Measurements from ENCODE around the gene OSM. TPM values are rescaled to one million over a fixed set of nuclear protein-coding genes. Genes with fewer than 3 reads are reported as not detected.

Gene OSM
- total RNA-seq, 1 experiment from 2014 or later: not detected

DNA sequence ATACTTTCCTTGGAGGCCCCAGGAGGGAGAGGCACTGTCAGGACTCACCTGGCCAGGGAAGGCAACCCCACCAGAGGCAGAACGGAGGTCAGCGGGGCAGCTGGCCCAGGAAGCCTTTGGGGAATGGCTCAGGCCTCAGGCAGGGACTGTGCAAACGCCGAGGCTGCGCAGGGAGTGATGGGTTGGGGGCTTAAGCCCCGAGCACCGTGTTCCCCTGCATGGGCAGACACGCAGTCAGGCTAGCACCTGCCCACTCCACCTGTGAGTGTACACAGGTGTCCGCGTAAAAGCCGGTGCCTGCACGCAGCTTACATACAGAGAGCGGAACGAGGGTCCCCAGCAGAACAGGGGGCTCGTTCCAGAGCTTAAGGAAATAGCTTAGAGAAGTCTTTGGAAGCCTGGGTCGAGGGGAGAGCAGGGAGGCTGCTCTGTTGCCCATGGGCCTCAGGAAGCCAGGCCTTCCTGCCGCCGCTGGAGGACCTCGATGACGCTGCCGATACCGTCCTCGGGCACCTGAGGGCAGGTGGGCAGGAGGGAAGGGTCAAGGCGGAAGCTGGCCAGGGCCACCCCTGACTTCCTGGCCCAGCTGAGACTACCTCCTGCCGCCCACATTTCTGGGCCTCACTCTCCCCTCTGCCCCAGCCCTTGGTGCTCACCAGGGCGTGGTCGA is 18.7 kb upstream of the OSM start:
- DNase-seq (ENCODE audit: low spot score): no peak

DNA sequence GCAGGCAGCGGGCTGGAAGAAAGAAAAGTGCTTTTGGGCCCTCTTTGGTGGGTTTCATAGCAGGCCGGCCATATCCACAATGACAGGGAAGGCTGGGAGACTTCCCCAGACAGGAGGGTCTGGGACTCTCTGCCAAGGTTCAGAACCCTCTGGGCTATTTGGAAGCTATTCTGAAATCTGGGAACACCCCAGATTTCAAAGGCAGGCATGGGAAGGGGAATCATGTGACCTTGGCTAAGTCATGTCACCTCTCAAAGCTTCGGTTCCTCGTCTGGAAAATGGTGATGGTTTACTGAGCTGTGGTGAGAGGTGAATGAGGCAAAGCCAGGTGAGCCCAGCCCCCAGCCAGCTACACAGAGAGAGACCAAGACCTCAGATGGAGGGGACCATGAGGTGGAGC is 18.0 kb upstream of the OSM start:
- no peak for DNase-seq (ENCODE audit: low spot score)

GRCh38 chr22:30284172-30284571 is 17.5 kb upstream of the OSM start:
- DNase-seq (ENCODE audit: low spot score): no peak

GRCh38 chr22:30283342-30283741 is 16.7 kb upstream of the OSM start:
- DNase-seq (ENCODE audit: low spot score): no peak

DNA sequence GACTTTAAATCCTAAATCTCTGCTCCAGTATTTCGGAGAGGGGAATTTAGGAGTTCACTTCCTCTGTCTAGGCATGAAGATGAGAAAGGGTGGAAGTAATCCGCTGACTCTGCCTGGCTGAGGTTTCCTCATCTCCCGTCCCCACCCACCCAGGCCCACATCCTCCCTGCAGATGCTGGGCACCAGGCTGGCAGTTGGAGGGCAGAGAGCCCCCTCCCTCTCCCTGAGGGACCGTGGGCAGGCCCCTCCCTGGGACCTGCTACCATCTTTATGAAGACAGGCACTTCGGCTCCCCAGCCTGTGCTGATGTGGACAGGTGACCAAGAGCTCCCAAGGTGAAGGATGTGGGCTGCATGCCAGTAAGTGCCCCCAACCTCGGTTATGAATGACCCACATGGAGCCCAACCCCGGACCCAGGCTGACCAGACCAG is 16.0 kb upstream of the OSM start:
- no peak for DNase-seq (ENCODE audit: low spot score)

- no peak for DNase-seq (ENCODE audit: low spot score)
Observed at GRCh38 chr22:30280505-30280904, 13.9 kb upstream of the OSM start.

DNA sequence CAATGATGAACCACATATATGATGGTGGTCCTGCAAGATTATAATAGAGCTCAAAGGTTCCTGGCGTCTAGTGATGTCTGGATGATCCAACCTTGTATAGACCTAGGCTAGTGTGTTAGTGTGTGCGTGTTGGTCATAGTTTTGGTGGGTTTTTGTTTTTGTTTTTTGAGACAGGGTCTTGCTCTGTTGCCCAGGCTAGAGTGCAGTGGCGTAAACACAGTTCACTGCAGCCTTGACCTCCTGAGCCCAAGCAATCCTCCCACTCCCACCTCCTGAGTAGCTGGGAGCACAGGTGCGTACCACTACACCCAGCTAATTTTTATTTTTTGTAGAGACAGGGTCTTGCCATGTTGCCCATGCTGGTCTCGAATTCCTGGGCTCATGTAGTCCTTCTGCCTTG is 13.3 kb upstream of the OSM start:
- DNase-seq (ENCODE audit: low spot score): no peak

GRCh38 chr22:30279046-30279788 is 12.6 kb upstream of the OSM start:
- peak; percentile 31 for DNase-seq (ENCODE audit: low spot score)

- DNase-seq (ENCODE audit: low spot score): peak; percentile 47
Observed at GRCh38 chr22:30277547-30278344, 11.1 kb upstream of the OSM start.

- DNase-seq (ENCODE audit: low spot score): no peak
Observed at GRCh38 chr22:30276039-30276438, 9.4 kb upstream of the OSM start.

- no peak for DNase-seq (ENCODE audit: low spot score)
Observed at GRCh38 chr22:30275625-30276024, 9.0 kb upstream of the OSM start.

DNA sequence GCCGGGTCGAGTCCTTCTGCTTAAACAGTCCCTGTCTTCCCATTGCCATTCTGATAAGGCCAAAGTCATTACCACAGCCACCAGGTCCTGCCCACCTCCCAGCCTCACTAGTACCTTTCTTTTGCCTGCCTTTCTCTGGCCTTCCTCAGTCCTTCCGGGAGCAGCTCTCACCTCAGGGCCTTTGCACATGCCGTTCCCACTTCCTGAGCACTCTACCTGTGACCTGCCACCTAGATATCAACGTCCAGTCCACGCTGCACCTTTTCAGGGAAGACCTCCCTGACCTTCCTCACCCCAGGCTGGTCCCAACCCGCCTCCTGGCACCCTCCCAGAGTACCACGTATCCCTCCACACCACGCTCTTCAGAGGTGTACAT is 7.8 kb upstream of the OSM start:
- no peak for DNase-seq (ENCODE audit: low spot score)

- DNase-seq (ENCODE audit: low spot score): no peak
Observed at GRCh38 chr22:30273711-30274436, 7.2 kb upstream of the OSM start.

DNA sequence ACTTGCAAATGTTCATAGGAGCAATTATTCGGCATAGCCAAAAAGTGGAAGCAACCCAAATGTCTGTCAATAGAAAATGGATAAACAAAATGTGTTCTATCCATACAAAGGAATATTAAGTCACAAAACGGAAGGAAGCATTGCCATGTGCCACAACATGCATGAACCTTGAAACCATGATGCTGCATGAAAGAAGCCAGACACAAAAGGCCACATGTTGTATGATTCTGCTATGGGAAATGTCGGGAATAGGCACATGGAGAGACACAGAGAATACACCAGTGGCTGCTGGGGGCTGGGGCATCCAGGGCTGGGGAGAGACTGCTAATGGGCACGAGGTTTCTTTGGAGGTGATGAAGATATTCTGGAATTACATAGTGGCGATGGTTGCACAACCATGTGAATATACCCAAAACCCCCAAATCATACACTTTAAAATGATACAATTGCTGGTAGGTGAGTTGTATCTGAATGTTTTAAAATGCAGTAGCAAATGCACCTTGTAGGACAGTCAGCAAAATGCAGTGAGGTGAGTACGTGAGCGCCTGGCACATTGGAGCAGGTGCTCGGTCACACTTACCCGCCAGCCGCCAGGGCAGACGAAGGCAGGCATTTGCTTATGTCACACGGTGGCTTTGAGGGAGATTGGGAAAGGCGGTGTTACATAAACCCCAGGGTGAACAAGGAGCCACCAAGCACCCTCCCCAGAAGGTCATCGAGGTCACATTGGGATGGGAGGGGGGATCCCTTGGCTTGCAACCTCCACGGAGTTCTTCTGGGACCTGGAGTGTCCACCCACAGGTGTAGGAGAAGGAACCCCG is 6.3 kb upstream of the OSM start:
- no peak for DNase-seq (ENCODE audit: low spot score)

GRCh38 chr22:30270832-30271231 is 4.2 kb upstream of the OSM start:
- DNase-seq (ENCODE audit: low spot score): no peak

DNA sequence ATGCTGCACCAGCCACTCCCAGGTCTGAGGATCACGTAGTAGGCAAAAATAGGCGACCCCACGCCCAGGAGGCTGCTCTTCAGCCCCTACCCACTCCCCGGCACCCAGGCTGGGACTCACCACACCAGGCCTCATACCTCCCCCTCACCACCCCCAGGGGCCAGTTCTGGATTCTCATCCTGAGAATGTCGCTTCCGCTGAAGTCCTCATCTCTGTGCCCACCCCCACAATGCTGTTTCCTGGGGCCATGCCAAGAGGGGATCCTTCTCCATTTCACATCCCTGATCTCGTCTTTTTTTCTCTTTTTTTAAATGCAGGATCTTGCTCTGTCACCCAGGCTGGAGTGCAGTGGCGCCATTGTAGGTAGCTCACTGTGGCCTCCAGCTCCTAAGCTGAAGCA is 1.7 kb upstream of the OSM start:
- no peak for DNase-seq (ENCODE audit: low spot score)

DNA sequence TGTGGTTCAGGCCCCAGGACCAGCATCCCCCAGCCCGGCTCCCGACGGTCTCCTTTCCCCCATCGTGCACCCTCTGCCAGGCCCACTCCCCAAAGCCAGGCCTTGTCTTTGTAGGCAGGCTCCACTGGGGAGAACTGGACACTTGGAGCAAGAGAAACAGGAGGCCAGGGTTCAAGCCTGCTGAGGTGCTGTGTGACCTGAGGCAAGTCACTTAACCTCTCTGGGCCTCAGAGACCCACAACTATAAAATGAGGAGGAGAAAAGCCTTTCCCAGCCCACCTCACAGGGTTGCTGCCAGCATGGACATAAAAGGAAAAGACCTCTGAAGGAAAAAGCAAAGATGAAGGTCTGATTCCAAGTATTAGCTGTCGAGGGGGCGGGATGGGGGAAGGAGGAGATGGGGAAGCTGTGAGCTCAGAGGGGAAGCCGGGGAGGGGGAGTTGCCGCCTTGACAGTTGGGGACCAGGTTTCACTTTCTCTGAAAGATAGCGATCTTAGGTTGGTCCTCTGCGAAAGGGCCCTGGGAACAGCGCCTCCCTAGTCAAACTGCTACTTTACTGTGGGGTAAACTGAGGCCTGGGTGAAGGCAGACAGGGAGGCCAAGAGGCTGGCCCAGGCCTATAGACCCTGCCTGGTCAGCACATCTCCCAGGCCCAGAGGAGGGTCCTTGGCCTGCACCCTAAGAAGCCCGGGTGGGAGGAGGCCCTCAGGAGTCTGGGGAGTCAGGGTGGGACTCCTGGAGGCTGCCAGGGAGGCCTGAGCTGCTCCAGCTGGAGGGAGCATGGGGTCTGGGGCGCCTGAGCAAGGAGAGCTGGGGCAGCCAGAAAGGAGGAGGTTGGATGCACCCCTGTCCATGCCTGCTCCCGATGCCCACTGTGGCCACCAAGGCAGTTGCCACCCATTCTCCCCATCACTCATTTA is 991 bp upstream of the OSM start:
- no peak for DNase-seq (ENCODE audit: low spot score)

- no peak for DNase-seq (ENCODE audit: low spot score)
Observed at GRCh38 chr22:30265823-30266444, 717 bp downstream of the OSM start.

GRCh38 chr22:30265131-30265720 is 1.4 kb downstream of the OSM start:
- DNase-seq (ENCODE audit: low spot score): no peak

Measured in H4 (cell line).